Central memory CD4-positive, alpha-beta T cell (primary cell): Measurements from ENCODE around the gene TLR3.
A peak's percentile ranks its signal among the peaks of the same experiment; 100 is the strongest.
"Not testable (repeated sequence)": the region's sequence is repeated elsewhere in the genome, so short reads cannot be mapped to it uniquely, and the experiment has no call there.

Experiments used
- DNase-seq: peaks from one replicate; pipeline ENCODE4 v3.0.0; 2022
- total RNA-seq, 3 experiments: gene quantifications; one replicate each; lab custom pipeline; 2026; lab: John Stamatoyannopoulos, UW

Gene TLR3
- 0.18 to 6.9 (median 1.7) reads per million in 3 experiments for total RNA-seq

- DNase-seq, result peak; percentile 13
These were observed at the start of gene TLR3 for GRCh38 chr4:186068581-186069348. Gene TLR3 (plus strand): TSS chr4:186069156. CDS start chr4:186076620, 7,464 bp downstream.

GRCh38 chr4:186019269-186019668 is 49.7 kb upstream of the TLR3 start:
- DNase-seq, result no peak

- DNase-seq, result no peak
These were observed 48.7 kb upstream of the TLR3 start for GRCh38 chr4:186020106-186020792.

- no peak for DNase-seq
These were observed 48.1 kb upstream of the TLR3 start for GRCh38 chr4:186020793-186021407.

GRCh38 chr4:186021461-186022167 is 47.3 kb upstream of the TLR3 start:
- DNase-seq, result no peak

GRCh38 chr4:186023975-186024374 is 45.0 kb upstream of the TLR3 start:
- DNase-seq, result no peak

- DNase-seq, result no peak
These were observed 44.1 kb upstream of the TLR3 start for GRCh38 chr4:186024637-186025407.

GRCh38 chr4:186025408-186025690 is 43.6 kb upstream of the TLR3 start:
- no peak for DNase-seq

GRCh38 chr4:186027405-186027804 is 41.6 kb upstream of the TLR3 start:
- DNase-seq, result no peak

- DNase-seq, result no peak
These were observed 39.2 kb upstream of the TLR3 start for GRCh38 chr4:186029571-186030398.

GRCh38 chr4:186030399-186030775 is 38.6 kb upstream of the TLR3 start:
- DNase-seq, result no peak

GRCh38 chr4:186030795-186031194 is 38.2 kb upstream of the TLR3 start:
- DNase-seq, result no peak

- DNase-seq, result no peak
These were observed 36.7 kb upstream of the TLR3 start for GRCh38 chr4:186032259-186032658.

- no peak for DNase-seq
These were observed 35.9 kb upstream of the TLR3 start for GRCh38 chr4:186033027-186033426.

GRCh38 chr4:186034613-186035012 is 34.3 kb upstream of the TLR3 start:
- DNase-seq, result not testable (repeated sequence)

- no peak for DNase-seq
These were observed 31.9 kb upstream of the TLR3 start for GRCh38 chr4:186036976-186037581.

GRCh38 chr4:186037692-186038658 is 31.0 kb upstream of the TLR3 start:
- peak; percentile 22 for DNase-seq

GRCh38 chr4:186039697-186040096 is 29.3 kb upstream of the TLR3 start:
- no peak for DNase-seq

GRCh38 chr4:186040316-186040715 is 28.6 kb upstream of the TLR3 start:
- no peak for DNase-seq

GRCh38 chr4:186047501-186047900 is 21.5 kb upstream of the TLR3 start:
- not testable (repeated sequence) for DNase-seq
